Neural progenitor cell (in vitro differentiated cells): ENCODE results near the gene SHROOM2. TPM values are rescaled to one million over a fixed set of nuclear protein-coding genes. Genes with fewer than 3 reads are reported as not detected.

Experiments
- DNase-seq: peaks from one replicate; pipeline ENCODE4 v3.0.0-alpha.2; 2016; ENCODE audit warnings: low spot score
- H2AFZ ChIP-seq: fragments of 200-600 bp; sonication (generic); replicated peaks from 2 replicates; pipeline ENCODE4 v1.6.1; 2016; ENCODE audit warnings: antibody characterized with exemption
- H3F3A ChIP-seq: fragments of 200-600 bp; sonication (generic); 2 replicates; pipeline ENCODE4 v1.6.1; 2016; ENCODE audit warnings: antibody characterized with exemption, low read depth
- H3K27ac ChIP-seq: fragments of 200-600 bp; sonication (generic); 2 replicates; pipeline ENCODE4 v1.5.1; 2016; ENCODE audit warnings: mild to moderate bottlenecking
- H3K27me3 ChIP-seq: fragments of 200-600 bp; sonication (generic); 2 replicates; pipeline ENCODE4 v1.6.1; 2016; ENCODE audit warnings: mild to moderate bottlenecking, moderate library complexity
- H3K36me3 ChIP-seq: fragments of 200-600 bp; sonication (generic); 2 replicates; pipeline ENCODE4 v1.5.1; 2016
- H3K4me1 ChIP-seq: fragments of 200-600 bp; sonication (generic); 2 replicates; pipeline ENCODE4 v1.6.1; 2016; ENCODE audit warnings: mixed run types
- H3K4me2 ChIP-seq: fragments of 200-600 bp; sonication (generic); 2 replicates; pipeline ENCODE4 v1.6.1; 2016
- H3K4me3 ChIP-seq: fragments of 200-600 bp; sonication (generic); 2 replicates; pipeline ENCODE4 v1.5.1; 2016
- H3K79me2 ChIP-seq: fragments of 200-600 bp; sonication (generic); 2 replicates; pipeline ENCODE4 v1.6.1; 2016; ENCODE audit warnings: low read depth
- H3K9ac ChIP-seq: fragments of 200-600 bp; sonication (generic); 2 replicates; pipeline ENCODE4 v1.6.1; 2016
- H3K9me3 ChIP-seq: fragments of 200-600 bp; sonication (generic); 2 replicates; pipeline ENCODE4 v1.5.1; 2016; ENCODE audit warnings: low read depth
- H4K20me1 ChIP-seq: fragments of 200-600 bp; sonication (generic); 2 replicates; pipeline ENCODE4 v1.6.1; 2016; ENCODE audit warnings: low read depth
- H3K27ac Mint-ChIP-seq: 3 replicates; pipeline ENCODE4 v1.8.0; 2021; ENCODE audit warnings: mixed read lengths
- H3K27me3 Mint-ChIP-seq: 2 replicates; pipeline ENCODE4 v1.8.0; 2022; ENCODE audit warnings: low read depth, mild to moderate bottlenecking, inconsistent platforms, moderate library complexity, mixed read lengths; ENCODE audit not compliant: insufficient read depth
- H3K36me3 Mint-ChIP-seq: 3 replicates; pipeline ENCODE4 v1.8.0; 2021; ENCODE audit warnings: mixed read lengths
- H3K4me1 Mint-ChIP-seq: 3 replicates; pipeline ENCODE4 v1.8.0; 2021; ENCODE audit warnings: mixed read lengths
- H3K4me3 Mint-ChIP-seq: 3 replicates; pipeline ENCODE4 v1.8.0; 2021; ENCODE audit warnings: mild to moderate bottlenecking, moderate library complexity, mixed read lengths
- H3K9me3 Mint-ChIP-seq: 3 replicates; pipeline ENCODE4 v1.8.0; 2020; ENCODE audit warnings: mixed read lengths
- CTCF ChIP-seq: fragments of 200-600 bp; sonication (generic); IDR thresholded peaks from 2 replicates; pipeline ENCODE4 v1.5.1; 2017; ENCODE audit warnings: antibody characterized with exemption, mild to moderate bottlenecking
- EZH2 ChIP-seq: fragments of 200-600 bp; sonication (generic); IDR thresholded peaks from 2 replicates; pipeline ENCODE4 v1.6.1; 2017; ENCODE audit warnings: antibody characterized with exemption, mild to moderate bottlenecking, moderate library complexity
- EZH2phosphoT487 ChIP-seq: fragments of 200-600 bp; sonication (generic); IDR thresholded peaks from 2 replicates; pipeline ENCODE4 v1.6.1; 2017; ENCODE audit warnings: antibody characterized with exemption
- total RNA-seq: library from RNA; depleted of rRNA; stranded (reverse); fragments of >200 nt; gene quantifications from 2 replicates; pipeline ENCODE4 v1.2.3, GENCODE V29; 2015; ENCODE audit warnings: low replicate concordance

Gene SHROOM2
- total RNA-seq, 1 donor from 2014 or later: 9.1 TPM

DNA sequence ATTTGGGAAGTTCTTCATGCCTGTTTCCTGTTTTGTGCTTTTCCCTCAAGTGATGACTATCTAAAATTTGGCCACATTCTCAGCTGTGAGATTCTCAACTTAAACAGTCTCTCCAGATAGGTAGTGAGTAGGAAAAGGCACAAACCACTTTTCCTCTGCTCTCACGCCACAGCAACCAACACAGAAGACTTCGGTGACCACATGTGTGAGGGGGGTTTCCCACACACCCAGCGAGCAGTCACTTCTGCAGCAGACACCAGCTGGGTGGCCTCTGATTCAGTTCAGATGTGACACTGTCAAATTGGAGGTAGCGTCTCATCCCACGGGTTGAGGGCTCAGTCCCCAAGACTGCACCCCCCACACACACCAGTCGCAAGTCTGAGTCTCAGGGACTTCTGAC lies 155.9 kb downstream of the SHROOM2 start:
- Histone ChIP-seq H3K9ac (no peak overlapping the region), H3K36me3 (no peaks in the 10 kb centered on the region), H3F3A (no peaks in the 10 kb centered on the region), H3K27me3 (no peaks in the 10 kb centered on the region), H3K4me2 (no peak overlapping the region), H3K79me2 (no peaks in the 10 kb centered on the region), H3K4me3 (no peak overlapping the region), H3K9me3 (no peaks in the 10 kb centered on the region), H2AFZ (no peak overlapping the region), H3K27ac (no peak overlapping the region), H4K20me1 (no peaks in the 10 kb centered on the region), H3K4me1 (no peaks in the 10 kb centered on the region)
- no peak overlapping the region for H3K27ac Mint-ChIP-seq
- no peaks in the 10 kb centered on the region for H3K4me1 Mint-ChIP-seq
- peaks cover 4% of the 10 kb centered on the region for H3K9me3 Mint-ChIP-seq
- H3K27me3 Mint-ChIP-seq: peaks cover 5% of the 10 kb centered on the region
- peaks cover 34% of the 10 kb centered on the region for H3K36me3 Mint-ChIP-seq
- DNase-seq: no peak
- H3K4me3 Mint-ChIP-seq: no peak overlapping the region
- TF ChIP-seq CTCF: no peak
- no peak for TF ChIP-seq EZH2
- TF ChIP-seq EZH2phosphoT487: no peak

- peaks cover 4% of the 10 kb centered on the region for H3K9me3 Mint-ChIP-seq
- H3K36me3 Mint-ChIP-seq: peaks cover 45% of the 10 kb centered on the region
- no peaks in the 10 kb centered on the region for H3F3A ChIP-seq
- no peak for DNase-seq
- no peak overlapping the region for H3K27ac ChIP-seq
- no peaks in the 10 kb centered on the region for H3K4me1 ChIP-seq
- H3K27me3 ChIP-seq: no peaks in the 10 kb centered on the region
- H3K36me3 ChIP-seq: no peaks in the 10 kb centered on the region
- no peak overlapping the region for H3K27ac Mint-ChIP-seq
- H3K4me3 ChIP-seq: no peak overlapping the region
- H3K79me2 ChIP-seq: no peaks in the 10 kb centered on the region
- H3K27me3 Mint-ChIP-seq: peaks cover 5% of the 10 kb centered on the region
- no peaks in the 10 kb centered on the region for H3K9me3 ChIP-seq
- no peaks in the 10 kb centered on the region for H4K20me1 ChIP-seq
- no peak overlapping the region for H3K4me2 ChIP-seq
- no peak overlapping the region for H3K9ac ChIP-seq
- H3K4me3 Mint-ChIP-seq: no peak overlapping the region
- no peak overlapping the region for H2AFZ ChIP-seq
- no peak for TF ChIP-seq EZH2
- no peak for TF ChIP-seq EZH2phosphoT487
- no peak for TF ChIP-seq CTCF
- H3K4me1 Mint-ChIP-seq: no peaks in the 10 kb centered on the region
Observed at GRCh38 chrX:9943420-9943819, 157.2 kb downstream of the SHROOM2 start.

DNA sequence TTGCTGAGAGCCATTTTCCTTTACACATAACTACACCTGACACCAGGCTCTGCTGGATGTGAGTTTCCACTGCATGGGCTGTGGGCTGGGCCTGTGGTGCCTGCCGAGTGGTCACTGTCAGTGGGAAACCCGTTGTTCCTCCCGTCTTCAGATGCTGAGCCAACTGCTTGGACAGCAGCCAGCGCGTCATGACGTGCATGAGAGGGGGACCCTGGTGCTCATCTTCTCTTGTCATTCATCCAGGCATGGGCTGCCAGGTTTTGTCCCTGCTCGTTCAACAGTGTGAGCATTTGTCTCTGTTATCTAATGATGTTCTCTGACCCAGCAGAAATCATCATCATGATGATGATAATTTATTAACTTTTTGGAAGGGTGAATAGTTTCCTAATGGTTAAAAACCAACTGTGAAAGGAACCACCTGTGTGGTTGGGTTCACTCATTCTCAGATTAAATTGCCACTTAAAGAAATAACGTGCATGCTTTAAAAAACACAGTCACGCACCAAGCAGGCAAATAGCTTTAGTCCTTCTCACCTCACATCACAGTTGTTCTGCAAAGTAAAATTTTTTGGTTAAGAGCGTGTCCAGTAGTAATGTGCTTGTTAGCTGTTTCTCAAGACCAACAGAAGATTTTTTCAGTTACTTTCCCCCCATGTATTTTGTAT lies 161.0 kb downstream of the SHROOM2 start:
- Histone ChIP-seq H3K9me3 (no peaks in the 10 kb centered on the region), H3K4me2 (no peak overlapping the region), H3K4me1 (no peaks in the 10 kb centered on the region), H4K20me1 (no peaks in the 10 kb centered on the region), H3K9ac (no peak overlapping the region), H3F3A (no peaks in the 10 kb centered on the region), H3K27ac (no peak overlapping the region), H3K4me3 (no peak overlapping the region), H3K27me3 (no peaks in the 10 kb centered on the region), H2AFZ (no peak overlapping the region), H3K36me3 (no peaks in the 10 kb centered on the region), H3K79me2 (no peaks in the 10 kb centered on the region)
- DNase-seq: no peak
- Mint-ChIP-seq H3K36me3 (peaks cover 52% of the 10 kb centered on the region), H3K27me3 (peaks cover 5% of the 10 kb centered on the region), H3K27ac (no peak overlapping the region), H3K9me3 (peaks cover 14% of the 10 kb centered on the region), H3K4me1 (no peaks in the 10 kb centered on the region), H3K4me3 (no peak overlapping the region)
- TF ChIP-seq CTCF (no peak), EZH2 (no peak), EZH2phosphoT487 (no peak)
